Hematopoietic multipotent progenitor cell treated with erythropoietin and hydrocortisone succinate and interleukin-3 and kit ligand, for 4 days (in vitro differentiated cells): ENCODE data around the gene MAGOHB.

Experiments used
- DNase-seq: peaks from one replicate; pipeline ENCODE4 v3.0.0-alpha.2; 2015

Gene MAGOHB

DNA sequence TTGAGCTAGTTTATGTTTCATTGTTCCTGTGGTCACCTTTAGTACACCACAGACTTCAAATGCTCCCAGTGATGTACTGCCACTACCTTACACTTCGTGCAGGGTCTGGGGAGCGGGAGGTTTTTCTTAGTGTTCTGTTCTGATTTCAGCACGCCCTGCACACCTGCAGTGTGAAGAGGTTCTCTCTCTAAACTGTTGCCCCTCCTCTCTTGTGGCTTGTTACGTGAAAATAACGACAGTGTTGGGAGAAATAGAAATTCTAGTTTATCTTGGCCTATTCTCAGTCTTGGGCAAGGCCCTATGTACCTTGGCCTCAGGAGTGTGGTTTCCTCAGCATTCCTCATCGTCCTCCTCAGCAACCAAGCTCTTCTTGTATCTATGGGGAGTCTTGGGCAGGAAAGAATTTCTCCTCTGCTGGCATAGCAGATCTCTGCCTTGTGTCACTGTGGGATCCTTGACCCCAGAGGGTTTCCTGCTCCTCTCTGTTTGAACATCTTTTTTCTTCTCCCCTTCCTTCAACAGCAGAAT is 59.1 kb downstream of the MAGOHB start:
- DNase-seq = no peak
